Prostate gland (tissue), 2 donors: Measurements from ENCODE around the gene UGGT1.

ENCODE experiments used
- CTCF ChIP-seq, 4 experiments: fragments of 200-600 bp in 2 of 4; fragments of 450-650 bp in 2 of 4; sonication (generic) in 2 of 4; IDR thresholded peaks; 1 replicate in 3 of 4; 2 replicates in 1 of 4; pipeline ENCODE4 v1.5.1; 2016 to 2019; ENCODE audit warnings: antibody characterized with exemption in 4 of 4, mild to moderate bottlenecking in 2 of 4, moderate library complexity in 2 of 4
- POLR2A ChIP-seq: fragments of 450-650 bp; IDR thresholded peaks from one replicate; pipeline ENCODE4 v1.6.1; 2016; ENCODE audit warnings: antibody characterized with exemption, mild to moderate bottlenecking

GRCh38 chr2:128196026-128196425 is 105.0 kb downstream of the UGGT1 start:
- TF ChIP-seq POLR2A (no peak), CTCF (IDR thresholded peaks at IDR 0.05) (no peak)
